HG03139 (cell line): Measurements from ENCODE around the gene GJB3.
"Not testable (repeated sequence)": the region's sequence is repeated elsewhere in the genome, so short reads cannot be mapped to it uniquely, and the experiment has no call there.

Experiments used
- ATAC-seq: cut with Tn5 transposase; IDR thresholded peaks from one replicate; pipeline ENCODE4 v1.9.1; 2021; ENCODE audit not compliant: unreplicated experiment

The GJB3 gene

GRCh38 chr1:34759503-34760357, 21.3 kb upstream of the GJB3 start, which contains the start of gene GJB4:
Gene GJB4, plus strand, starts transcription at chr1:34759740. Its CDS starts 1,515 bp downstream, at chr1:34761255.
- no peak for ATAC-seq

GRCh38 chr1:34761176-34761761, 19.7 kb upstream of the GJB3 start:
- ATAC-seq = no peak

GRCh38 chr1:34761776-34762307, 19.2 kb upstream of the GJB3 start:
- no peak for ATAC-seq

- no peak for ATAC-seq
Observed at GRCh38 chr1:34762474-34763141, 18.4 kb upstream of the GJB3 start.

- no peak for ATAC-seq
Observed at GRCh38 chr1:34763142-34763781, 17.8 kb upstream of the GJB3 start.

GRCh38 chr1:34768856-34769255, 12.2 kb upstream of the GJB3 start:
- no peak for ATAC-seq

GRCh38 chr1:34770891-34771504, 10.0 kb upstream of the GJB3 start:
- no peak for ATAC-seq

- ATAC-seq = no peak
Observed at GRCh38 chr1:34771573-34772371, 9.2 kb upstream of the GJB3 start.

GRCh38 chr1:34773114-34773513, 7.9 kb upstream of the GJB3 start:
- ATAC-seq = not testable (repeated sequence)

GRCh38 chr1:34774957-34775356, 6.1 kb upstream of the GJB3 start:
- ATAC-seq = no peak

- ATAC-seq = no peak
Observed at GRCh38 chr1:34776911-34777310, 4.1 kb upstream of the GJB3 start.

- ATAC-seq = no peak
Observed at GRCh38 chr1:34777519-34778321, 3.3 kb upstream of the GJB3 start.

GRCh38 chr1:34778381-34778780, 2.6 kb upstream of the GJB3 start:
- ATAC-seq = no peak

- no peak for ATAC-seq
Observed at GRCh38 chr1:34779005-34779404, 2.0 kb upstream of the GJB3 start.

- no peak for ATAC-seq
Observed at GRCh38 chr1:34779526-34779925, 1.5 kb upstream of the GJB3 start.

GRCh38 chr1:34779962-34780361, 1.1 kb upstream of the GJB3 start:
- no peak for ATAC-seq

GRCh38 chr1:34780528-34780927, 486 bp upstream of the GJB3 start:
- no peak for ATAC-seq

- no peak for ATAC-seq
Observed at GRCh38 chr1:34781844-34782391, 904 bp downstream of the GJB3 start.

- ATAC-seq = no peak
Observed at GRCh38 chr1:34784751-34785221, 3.8 kb downstream of the GJB3 start.
